SK-N-MC (cell line): Measurements from ENCODE around the gene TRABD2B.

Source experiments
- DNase-seq: peaks from one replicate; pipeline ENCODE4 v3.0.0-alpha.2; 2011; ENCODE audit warnings: low read depth, low spot score
- H3K27ac ChIP-seq: fragments of 200-600 bp; sonication (generic); 2 replicates; pipeline ENCODE4 v1.5.1; 2016; ENCODE audit warnings: mixed run types
- H3K36me3 ChIP-seq: fragments of 200-600 bp; sonication (generic); 2 replicates; pipeline ENCODE4 v1.6.1; 2017; ENCODE audit warnings: antibody characterized with exemption, low read length, mixed read lengths; ENCODE audit not compliant: insufficient read depth
- H3K4me3 ChIP-seq: fragments of 200-600 bp; sonication (generic); 2 replicates; pipeline ENCODE4 v1.5.1; 2016
- H3K9ac ChIP-seq: fragments of 200-600 bp; sonication (generic); 2 replicates; pipeline ENCODE4 v1.8.0; 2017; ENCODE audit warnings: mixed run types, mixed read lengths; ENCODE audit not compliant: insufficient read length
- H3K9me3 ChIP-seq: fragments of 200-600 bp; sonication (generic); 2 replicates; pipeline ENCODE4 v1.6.1; 2017; ENCODE audit warnings: low read depth, mild to moderate bottlenecking, antibody characterized with exemption, low read length, moderate library complexity, mixed read lengths
- EZH2 ChIP-seq: fragments of 200-600 bp; sonication (generic); IDR thresholded peaks from one replicate; pipeline ENCODE4 v1.6.1; 2017; ENCODE audit warnings: antibody characterized with exemption
- FOXP2 ChIP-seq: optimal IDR thresholded peaks from 2 replicates; pipeline ENCODE3; 2011; ENCODE audit warnings: mild to moderate bottlenecking, moderate library complexity; ENCODE audit not compliant: insufficient read depth; ENCODE audit errors: extremely low read length, control extremely low read depth
- POLR2AphosphoS5 ChIP-seq: IDR thresholded peaks from 2 replicates; pipeline ENCODE4 v1.6.1; 2012; ENCODE audit warnings: mild to moderate bottlenecking, low read depth, low read length, borderline replicate concordance

TRABD2B gene

DNA sequence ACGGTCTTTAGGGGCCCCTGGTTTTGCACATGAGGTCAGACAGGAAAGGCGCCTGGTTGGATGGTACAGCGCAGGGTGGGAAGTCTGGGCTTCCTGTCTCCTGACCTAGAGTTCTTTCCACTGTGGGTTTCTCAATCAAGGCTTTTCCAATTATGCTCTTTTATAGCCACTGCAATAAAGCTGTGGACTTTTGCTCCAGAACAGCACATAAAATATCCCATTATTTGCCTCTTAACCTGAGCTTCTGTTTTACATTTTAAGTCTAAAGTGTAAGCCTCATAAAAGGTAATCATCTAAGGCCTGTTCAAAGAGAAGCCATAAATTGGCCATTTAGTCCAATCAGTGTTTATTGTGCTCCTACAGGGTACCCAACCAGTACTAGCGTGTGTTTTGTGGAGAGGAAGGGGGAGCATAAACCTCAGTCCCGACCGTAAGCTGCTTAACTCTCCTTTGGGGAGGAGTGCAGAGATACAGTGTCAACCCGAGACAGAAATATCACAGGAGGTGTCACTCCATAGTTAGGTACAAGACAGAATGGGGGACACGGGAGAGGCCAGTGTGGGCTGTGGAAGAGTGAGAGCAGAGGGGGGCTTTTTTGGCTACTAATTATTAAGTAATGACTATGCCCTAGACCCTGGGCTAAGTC is 270.0 kb downstream of the TRABD2B start:
- Histone ChIP-seq H3K4me3 (no peak overlapping the region), H3K9ac (no peak overlapping the region), H3K9me3 (no peaks in the 10 kb centered on the region), H3K36me3 (no peaks in the 10 kb centered on the region), H3K27ac (no peak overlapping the region)
- TF ChIP-seq POLR2AphosphoS5 (no peak), EZH2 (no peak), FOXP2 (no peak)
- DNase-seq: no peak

DNA sequence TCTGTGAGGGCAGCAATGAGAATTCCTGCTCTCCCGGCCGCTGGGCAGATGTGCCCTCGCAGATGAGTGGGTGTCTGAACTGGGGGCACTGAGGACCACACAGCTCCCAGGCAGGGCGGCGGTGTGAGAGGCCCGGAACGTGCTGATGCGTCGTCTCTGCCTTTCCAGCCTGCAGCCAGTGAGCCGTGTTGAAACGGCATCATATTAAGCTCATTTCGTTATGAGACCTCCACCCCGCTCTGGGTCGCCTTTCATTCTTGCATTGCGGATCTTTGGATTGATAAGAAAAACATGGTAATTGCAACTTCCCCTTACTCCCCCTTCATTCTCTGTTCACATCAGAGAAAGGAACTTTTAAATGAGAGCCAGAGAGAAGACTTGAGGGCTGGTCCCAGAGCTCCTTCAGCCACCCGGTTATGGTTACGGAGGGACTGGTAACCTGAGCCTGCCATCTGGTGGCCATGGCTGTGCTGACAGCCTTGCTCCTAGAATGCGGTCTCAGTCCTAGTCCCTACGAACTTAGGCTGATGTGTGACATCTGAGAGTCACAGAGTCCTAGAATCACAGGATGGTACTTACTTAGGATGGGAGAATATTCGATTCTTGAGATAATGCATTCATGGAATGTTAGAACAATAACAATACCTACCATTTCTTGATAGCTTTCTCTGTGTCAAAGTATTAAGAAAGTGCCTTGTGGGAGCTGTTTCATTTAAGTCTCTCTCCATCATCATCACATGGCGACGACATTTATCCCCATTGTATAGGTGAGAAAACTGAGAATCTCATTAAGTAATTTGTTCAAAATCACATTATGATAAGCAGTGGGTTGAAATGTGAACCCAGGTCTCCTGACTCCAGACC is 271.0 kb downstream of the TRABD2B start:
- Histone ChIP-seq H3K36me3 (no peaks in the 10 kb centered on the region), H3K27ac (no peak overlapping the region), H3K4me3 (no peak overlapping the region)

DNA sequence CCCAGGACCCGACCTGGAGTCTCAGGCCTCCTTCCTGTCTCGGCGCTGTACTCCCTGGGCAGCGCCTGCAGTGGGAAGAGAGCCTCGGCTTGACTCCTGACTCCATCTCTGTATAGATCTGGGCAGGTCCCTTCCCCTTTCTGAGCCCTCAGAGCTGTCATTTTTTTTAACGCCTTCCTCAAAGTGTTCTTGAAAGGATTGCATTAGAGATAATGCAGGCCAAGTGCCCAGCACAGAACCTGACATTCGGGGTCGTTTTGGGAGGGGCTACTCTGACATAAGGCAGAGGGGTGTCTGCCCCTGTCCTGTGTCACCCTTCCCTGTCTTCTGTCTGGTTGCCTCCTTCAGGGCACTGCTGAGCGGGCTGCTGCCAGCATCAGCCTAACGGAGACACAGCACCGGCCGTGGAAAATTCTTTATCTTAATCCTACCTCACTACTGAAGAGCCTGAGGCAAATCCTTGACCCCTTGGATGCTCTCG is 271.6 kb downstream of the TRABD2B start:
- Histone ChIP-seq H3K36me3 (no peaks in the 10 kb centered on the region), H3K27ac (no peak overlapping the region), H3K9me3 (no peaks in the 10 kb centered on the region), H3K4me3 (no peak overlapping the region), H3K9ac (no peak overlapping the region)
- DNase-seq: no peak
- TF ChIP-seq POLR2AphosphoS5 (no peak), EZH2 (no peak), FOXP2 (no peak)

More for the DNA sequence above, 271.0 kb downstream of the TRABD2B start:
- H3K9me3 ChIP-seq: no peaks in the 10 kb centered on the region
- DNase-seq: no peak
- TF ChIP-seq FOXP2: no peak
- no peak for TF ChIP-seq EZH2
- no peak for TF ChIP-seq POLR2AphosphoS5
- H3K9ac ChIP-seq: no peak overlapping the region

DNA sequence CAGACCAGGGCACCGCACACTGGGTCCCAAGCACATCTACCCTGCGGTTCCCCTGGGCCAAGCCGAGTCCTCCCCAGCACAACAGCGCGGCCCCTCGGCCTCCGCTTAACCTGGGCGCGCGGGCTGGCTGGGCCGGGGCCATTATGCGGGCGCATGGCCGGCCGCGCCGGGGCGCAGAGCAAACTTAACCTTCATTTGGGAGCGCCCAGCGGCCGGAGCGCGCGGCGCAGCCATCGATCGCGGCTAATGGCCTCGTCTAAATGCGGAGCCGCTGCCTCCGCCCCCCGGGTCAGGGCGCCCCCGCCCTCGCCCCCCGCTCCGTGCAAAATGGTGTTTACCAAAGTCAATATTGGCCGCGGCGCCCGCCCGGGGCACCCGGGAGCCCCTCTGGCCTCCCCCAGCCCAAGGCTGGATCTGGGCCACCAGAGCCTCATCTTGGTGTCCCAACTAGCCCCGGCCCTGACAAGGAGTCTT is 272.1 kb downstream of the TRABD2B start:
- H3K4me3 ChIP-seq: no peak overlapping the region
- H3K9me3 ChIP-seq: no peaks in the 10 kb centered on the region
- no peak overlapping the region for H3K27ac ChIP-seq
- no peak for DNase-seq
- H3K9ac ChIP-seq: no peak overlapping the region
- TF ChIP-seq EZH2 (no peak), FOXP2 (no peak), POLR2AphosphoS5 (no peak)
- no peaks in the 10 kb centered on the region for H3K36me3 ChIP-seq

DNA sequence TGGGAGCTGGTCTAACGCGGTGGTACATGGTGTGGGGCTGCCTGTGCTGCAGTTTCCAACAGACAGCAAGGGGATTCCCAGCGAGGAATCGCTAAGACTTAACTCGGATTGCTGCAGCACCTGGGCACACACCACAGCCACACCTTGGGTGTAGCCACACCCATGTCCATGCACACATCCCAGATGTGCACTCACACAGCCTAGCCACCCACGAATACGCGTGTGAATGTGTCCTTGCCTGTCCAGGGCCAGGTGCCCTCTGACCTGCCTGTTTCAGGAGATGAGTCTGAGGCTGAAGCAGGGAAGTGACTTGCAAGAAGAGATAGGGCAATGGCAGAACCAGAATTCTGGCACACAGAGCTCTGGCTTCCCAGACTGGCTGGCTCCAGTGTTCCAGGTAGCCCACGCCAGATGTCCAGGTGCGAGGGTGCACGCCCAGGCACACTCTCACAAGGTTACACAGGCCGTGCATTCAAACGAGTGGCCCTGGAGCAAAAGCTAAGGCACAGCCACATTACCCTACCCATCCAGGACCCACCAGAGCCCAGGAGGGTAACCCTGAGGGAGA is 272.7 kb downstream of the TRABD2B start:
- no peak for DNase-seq
- Histone ChIP-seq H3K9me3 (no peaks in the 10 kb centered on the region), H3K27ac (no peak overlapping the region), H3K9ac (no peak overlapping the region), H3K4me3 (no peak overlapping the region), H3K36me3 (no peaks in the 10 kb centered on the region)
- no peak for TF ChIP-seq FOXP2
- no peak for TF ChIP-seq POLR2AphosphoS5
- TF ChIP-seq EZH2: no peak

DNA sequence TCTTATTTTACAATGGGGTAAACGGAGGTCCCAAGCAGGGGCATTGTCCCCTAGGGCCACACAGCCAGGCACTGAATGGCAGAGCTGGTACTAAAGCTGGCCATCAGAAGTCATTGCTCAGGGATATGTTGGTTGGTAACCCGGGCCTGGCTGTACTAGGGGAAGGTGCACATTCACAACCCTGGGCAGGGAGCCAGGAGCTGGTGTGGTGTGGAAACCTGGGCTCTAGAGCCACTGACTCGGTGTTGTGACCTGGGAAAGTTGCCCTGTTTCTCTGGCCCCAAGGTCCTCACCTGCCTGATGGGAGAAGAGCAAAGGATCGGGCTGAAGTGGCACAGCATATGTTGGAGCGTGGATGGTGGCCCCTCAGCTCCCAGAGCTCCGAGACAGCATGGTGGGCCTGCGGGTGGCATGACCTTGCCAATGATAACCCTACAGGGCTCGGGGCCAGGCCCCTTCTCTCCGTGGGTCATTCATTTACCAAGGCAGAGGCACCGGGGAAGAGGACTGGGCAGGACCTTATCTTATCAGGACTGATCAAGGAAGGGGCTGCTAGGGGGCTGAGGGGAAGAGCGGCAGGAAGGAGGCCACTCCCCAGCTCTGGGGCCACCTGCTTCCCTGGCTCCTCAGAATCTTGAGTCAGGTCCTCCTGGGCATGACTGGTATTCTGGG is 274.1 kb downstream of the TRABD2B start:
- Histone ChIP-seq H3K9ac (no peak overlapping the region), H3K27ac (no peak overlapping the region), H3K9me3 (no peaks in the 10 kb centered on the region), H3K36me3 (no peaks in the 10 kb centered on the region), H3K4me3 (no peak overlapping the region)
- no peak for DNase-seq
- no peak for TF ChIP-seq POLR2AphosphoS5
- TF ChIP-seq FOXP2: no peak
- TF ChIP-seq EZH2: no peak

DNA sequence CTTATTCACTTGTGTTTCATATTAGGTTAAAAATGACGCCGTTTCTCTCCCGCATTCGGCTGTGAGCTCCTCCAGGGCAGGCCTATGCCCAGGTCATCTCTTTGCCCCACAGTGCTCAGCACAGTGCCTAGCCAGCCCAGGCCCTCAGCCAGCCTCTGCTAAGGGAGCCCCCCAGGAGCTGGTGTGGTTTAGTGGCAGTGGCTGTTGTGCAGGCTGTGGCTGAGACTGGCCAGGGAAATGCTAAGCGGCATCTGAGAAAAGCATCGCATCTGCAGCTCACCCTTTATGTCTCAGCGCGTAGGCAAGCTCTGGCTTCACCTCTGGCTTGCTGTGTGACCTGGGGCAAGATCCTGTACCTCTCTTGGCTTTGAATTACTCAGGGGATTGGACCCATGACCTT is 275.1 kb downstream of the TRABD2B start:
- DNase-seq: no peak
- Histone ChIP-seq H3K4me3 (no peak overlapping the region), H3K9me3 (no peaks in the 10 kb centered on the region), H3K9ac (no peak overlapping the region), H3K36me3 (no peaks in the 10 kb centered on the region), H3K27ac (no peak overlapping the region)
- no peak for TF ChIP-seq FOXP2
- TF ChIP-seq EZH2: no peak
- TF ChIP-seq POLR2AphosphoS5: no peak

DNA sequence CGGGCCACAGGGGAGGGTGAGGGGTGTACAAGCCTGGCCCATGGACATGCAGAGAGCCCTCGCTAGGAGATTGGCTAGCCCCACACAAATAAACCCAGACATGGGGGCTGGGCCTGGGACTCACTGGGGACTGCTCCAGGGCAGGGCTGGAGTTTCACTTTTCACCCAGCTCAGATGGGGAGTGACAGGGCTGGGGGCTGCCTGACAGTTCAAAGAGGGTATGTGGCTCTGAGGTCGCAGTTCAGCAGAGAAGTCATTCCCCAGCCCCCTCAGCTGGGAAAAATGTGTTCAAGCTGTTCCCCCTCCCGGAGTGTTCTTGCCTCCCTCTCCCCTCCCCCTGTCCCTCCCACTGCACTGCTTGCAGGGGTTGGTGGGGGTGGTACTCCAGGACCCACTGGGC is 277.1 kb downstream of the TRABD2B start:
- no peaks in the 10 kb centered on the region for H3K9me3 ChIP-seq
- H3K4me3 ChIP-seq: no peak overlapping the region
- TF ChIP-seq EZH2 (no peak), FOXP2 (no peak), POLR2AphosphoS5 (no peak)
- no peak for DNase-seq
- no peak overlapping the region for H3K9ac ChIP-seq
- H3K36me3 ChIP-seq: no peaks in the 10 kb centered on the region
- H3K27ac ChIP-seq: no peak overlapping the region
